Measurements from ENCODE around the gene NEDD4L.
"Not testable (repeated sequence)": the region's sequence is repeated elsewhere in the genome, so short reads cannot be mapped to it uniquely, and the experiment has no call there.

The NEDD4L gene

GRCh38 chr18:58427321-58427720 is 383.3 kb downstream of the NEDD4L start:
- Histone ChIP-seq H3K27me3 (replicated peaks) (no peaks in the 10 kb centered on the region), H3K36me3 (replicated peaks) (no peaks in the 10 kb centered on the region), H3K4me3 (ENCODE audit: low read depth, low read length) (no peak overlapping the region), H3K27ac (no peak overlapping the region)
- TF ChIP-seq CTCF (IDR thresholded peaks at IDR 0.05; ENCODE audit: low read depth, low read length, missing control alignments), result no peak
- in situ Hi-C loops (cut with HindIII; ENCODE audit: low pct_ligation_motif_present, low sequenced_read_pairs), result no loop called here
- no peak for DNase-seq

- no peak overlapping the region for H3K4me3 ChIP-seq (ENCODE audit: low read depth, low read length)
- H3K36me3 ChIP-seq (replicated peaks), result no peaks in the 10 kb centered on the region
- H3K27ac ChIP-seq, result no peak overlapping the region
- no peak for TF ChIP-seq CTCF (IDR thresholded peaks at IDR 0.05; ENCODE audit: low read depth, low read length, missing control alignments)
- no peaks in the 10 kb centered on the region for H3K27me3 ChIP-seq (replicated peaks)
- no peak for DNase-seq
- in situ Hi-C loops (cut with HindIII; ENCODE audit: low pct_ligation_motif_present, low sequenced_read_pairs), result no loop called here
These were observed 385.4 kb downstream of the NEDD4L start for GRCh38 chr18:58429442-58429841.

GRCh38 chr18:58431215-58431614 is 387.2 kb downstream of the NEDD4L start:
- no peak overlapping the region for H3K4me3 ChIP-seq (ENCODE audit: low read depth, low read length)
- H3K27ac ChIP-seq, result no peak overlapping the region
- H3K36me3 ChIP-seq (replicated peaks), result no peaks in the 10 kb centered on the region
- DNase-seq, result no peak
- no peaks in the 10 kb centered on the region for H3K27me3 ChIP-seq (replicated peaks)
- no peak for TF ChIP-seq CTCF (IDR thresholded peaks at IDR 0.05; ENCODE audit: low read depth, low read length, missing control alignments)
- in situ Hi-C loops (cut with HindIII; ENCODE audit: low pct_ligation_motif_present, low sequenced_read_pairs), result no loop called here

GRCh38 chr18:58432050-58432727 is 388.2 kb downstream of the NEDD4L start:
- Histone ChIP-seq H3K27ac (no peak overlapping the region), H3K27me3 (replicated peaks) (no peaks in the 10 kb centered on the region), H3K4me3 (ENCODE audit: low read depth, low read length) (no peak overlapping the region), H3K36me3 (replicated peaks) (no peaks in the 10 kb centered on the region)
- no peak for DNase-seq
- TF ChIP-seq CTCF (IDR thresholded peaks at IDR 0.05; ENCODE audit: low read depth, low read length, missing control alignments), result no peak
- in situ Hi-C loops (cut with HindIII; ENCODE audit: low pct_ligation_motif_present, low sequenced_read_pairs), result no loop called here

GRCh38 chr18:58435221-58436005 is 391.4 kb downstream of the NEDD4L start:
- H3K36me3 ChIP-seq (replicated peaks); H3K4me3 ChIP-seq (ENCODE audit: low read depth, low read length); in situ Hi-C loops (cut with HindIII; ENCODE audit: low pct_ligation_motif_present, low sequenced_read_pairs); DNase-seq; H3K27ac ChIP-seq; H3K27me3 ChIP-seq (replicated peaks): not testable (repeated sequence)

GRCh38 chr18:58438161-58438957 is 394.3 kb downstream of the NEDD4L start:
- DNase-seq, result no peak
- in situ Hi-C loops (cut with HindIII; ENCODE audit: low pct_ligation_motif_present, low sequenced_read_pairs), result no loop called here
- no peak overlapping the region for H3K4me3 ChIP-seq (ENCODE audit: low read depth, low read length)
- TF ChIP-seq CTCF (IDR thresholded peaks at IDR 0.05; ENCODE audit: low read depth, low read length, missing control alignments), result no peak
- no peak overlapping the region for H3K27ac ChIP-seq
- H3K27me3 ChIP-seq (replicated peaks), result no peaks in the 10 kb centered on the region
- no peaks in the 10 kb centered on the region for H3K36me3 ChIP-seq (replicated peaks)

Measured in brain microvascular endothelial cell (primary cell).